OCI-LY1 (cell line): Measurements from ENCODE around the gene KCNJ12.
"Not testable (repeated sequence)": the region's sequence is repeated elsewhere in the genome, so short reads cannot be mapped to it uniquely, and the experiment has no call there.

Experiments
- EZH2 ChIP-seq: fragments of 200-600 bp; sonication (generic), shearing (Covaris generic); IDR thresholded peaks from 2 replicates; pipeline ENCODE4 v1.8.0; 2017; ENCODE audit warnings: borderline replicate concordance, mixed run types, mild to moderate bottlenecking, antibody characterized with exemption, low read length, moderate library complexity, mixed read lengths
- TF ChIP-seq, protein P1 (sequence below): fragments of 200-600 bp; sonication (generic), shearing (Covaris generic); IDR thresholded peaks from 2 replicates; pipeline ENCODE4 v1.5.1; 2017; ENCODE audit warnings: mild to moderate bottlenecking, antibody characterized with exemption, low read length, moderate library complexity, mixed read lengths

GRCh38 chr17:21407752-21408151 is 31.6 kb downstream of the KCNJ12 start:
- TF ChIP-seq, protein P1, sequence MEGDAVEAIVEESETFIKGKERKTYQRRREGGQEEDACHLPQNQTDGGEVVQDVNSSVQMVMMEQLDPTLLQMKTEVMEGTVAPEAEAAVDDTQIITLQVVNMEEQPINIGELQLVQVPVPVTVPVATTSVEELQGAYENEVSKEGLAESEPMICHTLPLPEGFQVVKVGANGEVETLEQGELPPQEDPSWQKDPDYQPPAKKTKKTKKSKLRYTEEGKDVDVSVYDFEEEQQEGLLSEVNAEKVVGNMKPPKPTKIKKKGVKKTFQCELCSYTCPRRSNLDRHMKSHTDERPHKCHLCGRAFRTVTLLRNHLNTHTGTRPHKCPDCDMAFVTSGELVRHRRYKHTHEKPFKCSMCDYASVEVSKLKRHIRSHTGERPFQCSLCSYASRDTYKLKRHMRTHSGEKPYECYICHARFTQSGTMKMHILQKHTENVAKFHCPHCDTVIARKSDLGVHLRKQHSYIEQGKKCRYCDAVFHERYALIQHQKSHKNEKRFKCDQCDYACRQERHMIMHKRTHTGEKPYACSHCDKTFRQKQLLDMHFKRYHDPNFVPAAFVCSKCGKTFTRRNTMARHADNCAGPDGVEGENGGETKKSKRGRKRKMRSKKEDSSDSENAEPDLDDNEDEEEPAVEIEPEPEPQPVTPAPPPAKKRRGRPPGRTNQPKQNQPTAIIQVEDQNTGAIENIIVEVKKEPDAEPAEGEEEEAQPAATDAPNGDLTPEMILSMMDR = not testable (repeated sequence)
- TF ChIP-seq EZH2 = not testable (repeated sequence)
